Measurements from ENCODE around the gene HSFX2.
"Not testable (repeated sequence)": the region's sequence is repeated elsewhere in the genome, so short reads cannot be mapped to it uniquely, and the experiment has no call there.

DNA sequence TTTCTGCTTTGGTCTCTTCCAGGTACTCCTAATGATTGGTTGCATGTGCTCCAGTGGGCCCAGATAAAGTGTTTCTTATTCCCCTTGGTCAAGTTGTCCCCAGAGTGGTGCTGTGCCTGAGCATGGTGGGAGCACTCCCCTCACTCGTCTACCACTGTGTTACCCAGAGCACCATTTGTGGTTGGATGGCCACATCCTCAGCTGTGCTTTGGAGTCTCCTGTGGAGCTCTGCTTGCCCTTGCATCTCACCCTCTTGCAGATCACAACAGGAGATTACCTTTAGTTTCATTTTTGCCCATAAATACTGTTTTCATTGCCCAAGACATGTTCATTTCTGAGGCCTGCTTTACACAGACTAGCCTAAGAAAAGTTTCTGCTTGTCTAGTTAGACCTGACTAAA, 44.7 kb downstream of the HSFX2 start:
- TF ChIP-seq, protein P1, sequence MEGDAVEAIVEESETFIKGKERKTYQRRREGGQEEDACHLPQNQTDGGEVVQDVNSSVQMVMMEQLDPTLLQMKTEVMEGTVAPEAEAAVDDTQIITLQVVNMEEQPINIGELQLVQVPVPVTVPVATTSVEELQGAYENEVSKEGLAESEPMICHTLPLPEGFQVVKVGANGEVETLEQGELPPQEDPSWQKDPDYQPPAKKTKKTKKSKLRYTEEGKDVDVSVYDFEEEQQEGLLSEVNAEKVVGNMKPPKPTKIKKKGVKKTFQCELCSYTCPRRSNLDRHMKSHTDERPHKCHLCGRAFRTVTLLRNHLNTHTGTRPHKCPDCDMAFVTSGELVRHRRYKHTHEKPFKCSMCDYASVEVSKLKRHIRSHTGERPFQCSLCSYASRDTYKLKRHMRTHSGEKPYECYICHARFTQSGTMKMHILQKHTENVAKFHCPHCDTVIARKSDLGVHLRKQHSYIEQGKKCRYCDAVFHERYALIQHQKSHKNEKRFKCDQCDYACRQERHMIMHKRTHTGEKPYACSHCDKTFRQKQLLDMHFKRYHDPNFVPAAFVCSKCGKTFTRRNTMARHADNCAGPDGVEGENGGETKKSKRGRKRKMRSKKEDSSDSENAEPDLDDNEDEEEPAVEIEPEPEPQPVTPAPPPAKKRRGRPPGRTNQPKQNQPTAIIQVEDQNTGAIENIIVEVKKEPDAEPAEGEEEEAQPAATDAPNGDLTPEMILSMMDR (IDR thresholded peaks at IDR 0.05): not testable (repeated sequence)
- not testable (repeated sequence) for TF ChIP-seq POLR2A (IDR thresholded peaks at IDR 0.05; ENCODE audit: low read depth)

Measured in esophagus muscularis mucosa (tissue), 3 donors.